Fibroblast of lung (primary cell): Measurements from ENCODE around the gene FCRL1. TPM values are rescaled to one million over a fixed set of nuclear protein-coding genes. Genes with fewer than 3 reads are reported as not detected.

Experiments used
- DNase-seq, 2 donors: peaks; one replicate each; pipeline versions ENCODE4 v3.0.0 to v3.0.0-alpha.2; 2010; ENCODE audit warnings: low read depth in 2 of 2
- H2AFZ ChIP-seq: 2 replicates; pipeline ENCODE4 v1.5.1; 2012; ENCODE audit warnings: low read length, control low read depth, inconsistent platforms
- H3K27ac ChIP-seq: 2 replicates; pipeline ENCODE4 v1.5.1; 2011; ENCODE audit warnings: low read length, control low read depth; ENCODE audit not compliant: insufficient read depth
- H3K27me3 ChIP-seq: 2 replicates; pipeline ENCODE4 v1.5.1; 2011; ENCODE audit warnings: mild to moderate bottlenecking, low read length; ENCODE audit not compliant: control insufficient read depth, insufficient read depth
- H3K36me3 ChIP-seq: 2 replicates; pipeline ENCODE4 v1.5.1; 2011; ENCODE audit warnings: low read length; ENCODE audit not compliant: control insufficient read depth, insufficient read depth
- H3K4me1 ChIP-seq: 2 replicates; pipeline ENCODE4 v1.5.1; 2011; ENCODE audit warnings: low read length; ENCODE audit not compliant: control insufficient read depth, insufficient read depth; ENCODE audit errors: extremely low read depth
- H3K4me2 ChIP-seq: 2 replicates; pipeline ENCODE4 v1.5.1; 2011; ENCODE audit warnings: low read length, control low read depth; ENCODE audit not compliant: insufficient read depth; ENCODE audit errors: extremely low read depth
- H3K4me3 ChIP-seq, 4 experiments: fragments of 200-600 bp in 1 of 4; sonication (generic) in 1 of 4; replicated peaks in 1 of 4; 2 replicates each; pipeline ENCODE4 v1.5.1; 2011 to 2016; ENCODE audit warnings: low read length in 4 of 4, low read depth in 3 of 4, mild to moderate bottlenecking in 3 of 4, control low read depth in 2 of 4, inconsistent platforms in 1 of 4, mixed read lengths in 1 of 4; ENCODE audit not compliant: insufficient read depth in 1 of 4; ENCODE audit errors: control extremely low read depth in 1 of 4
- H3K79me2 ChIP-seq: 2 replicates; pipeline ENCODE4 v1.5.1; 2012; ENCODE audit warnings: mild to moderate bottlenecking, low read length, inconsistent platforms; ENCODE audit not compliant: control insufficient read depth, insufficient read depth
- H3K9ac ChIP-seq: 2 replicates; pipeline ENCODE4 v1.5.1; 2011; ENCODE audit warnings: mild to moderate bottlenecking, low read length, control low read depth; ENCODE audit not compliant: insufficient read depth
- H3K9me3 ChIP-seq: 2 replicates; pipeline ENCODE4 v1.5.1; 2012; ENCODE audit warnings: low read depth, low read length; ENCODE audit not compliant: control insufficient read depth, insufficient read depth
- H4K20me1 ChIP-seq: 2 replicates; pipeline ENCODE4 v1.5.1; 2011; ENCODE audit warnings: low read length; ENCODE audit not compliant: control insufficient read depth, insufficient read depth; ENCODE audit errors: extremely low read depth
- CTCF ChIP-seq, 2 donors: IDR thresholded peaks in 1 of 2; conservative IDR thresholded peaks in 1 of 2; 1 replicate in 1 of 2; 2 replicates in 1 of 2; pipeline ENCODE4 v1.5.1; 2011 to 2012; ENCODE audit warnings: low read length in 2 of 2, control low read depth in 1 of 2, inconsistent platforms in 1 of 2, low read depth in 1 of 2, mild to moderate bottlenecking in 1 of 2
- EZH2 ChIP-seq: IDR thresholded peaks from 2 replicates; pipeline ENCODE4 v1.5.1; 2012; ENCODE audit warnings: low read length, control low read depth, mild to moderate bottlenecking; ENCODE audit errors: missing control alignments
- polyA plus RNA-seq, 2 donors: library from polyadenylated mRNA; depleted of rRNA in 1 of 2; stranded (reverse) in 1 of 2; unstranded in 1 of 2; fragments of >200 nt; gene quantifications; 2 replicates each; pipeline ENCODE4 v1.2.1, GENCODE V29; 2011 to 2012; ENCODE audit warnings: missing spikeins in 1 of 2
- total RNA-seq: library from RNA; depleted of rRNA; stranded (reverse); fragments of >200 nt; gene quantifications from 2 replicates; pipeline ENCODE4 v1.2.1, GENCODE V29; 2014

The FCRL1 gene
- total and polyA plus RNA-seq, 2 donors (not counting 1 experiment from before 2014, with no cell fraction given) = not detected

DNA sequence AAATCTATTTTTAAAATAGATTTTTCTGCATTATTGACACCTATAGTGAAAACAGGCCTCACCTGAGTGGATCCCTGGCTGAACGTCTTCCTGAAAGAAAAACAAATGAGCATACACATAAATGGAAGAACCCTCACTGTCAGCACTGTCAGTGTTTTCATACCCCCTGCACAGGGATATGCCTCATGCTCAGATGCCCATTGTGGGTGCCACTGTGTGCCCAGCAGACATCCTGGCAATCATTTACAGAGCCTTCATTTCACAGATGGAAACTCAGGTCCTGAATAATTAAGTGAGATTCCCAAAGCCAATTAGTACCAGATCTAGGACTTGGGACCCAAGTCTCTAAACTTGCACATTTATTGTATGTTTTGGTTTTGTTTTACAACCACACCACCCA, 19.9 kb downstream of the FCRL1 start:
- Histone ChIP-seq H3K79me2 (no peaks in the 10 kb centered on the region), H3K27me3 (no peaks in the 10 kb centered on the region), H3K4me1 (no peaks in the 10 kb centered on the region), H3K9ac (no peak overlapping the region), H4K20me1 (no peaks in the 10 kb centered on the region), H3K36me3 (no peaks in the 10 kb centered on the region), H2AFZ (no peak overlapping the region), H3K4me3 (no peak overlapping the region), H3K9me3 (no peaks in the 10 kb centered on the region), H3K4me2 (no peak overlapping the region), H3K27ac (no peak overlapping the region)
- no peak for DNase-seq
- TF ChIP-seq CTCF (conservative IDR thresholded peaks at IDR 0.05 in 1 of 2, IDR thresholded peaks at IDR 0.05 in 1 of 2; ENCODE audit: low read depth in 1 of 2, low read length in 2 of 2) (no peak), EZH2 (no peak)

- Histone ChIP-seq H2AFZ (no peak overlapping the region), H3K27me3 (no peaks in the 10 kb centered on the region), H3K4me3 (no peak overlapping the region), H3K4me2 (no peak overlapping the region), H3K36me3 (no peaks in the 10 kb centered on the region), H3K79me2 (no peaks in the 10 kb centered on the region), H4K20me1 (no peaks in the 10 kb centered on the region), H3K4me1 (no peaks in the 10 kb centered on the region), H3K9ac (no peak overlapping the region), H3K9me3 (no peaks in the 10 kb centered on the region), H3K27ac (no peak overlapping the region)
- no peak for TF ChIP-seq CTCF (conservative IDR thresholded peaks at IDR 0.05 in 1 of 2, IDR thresholded peaks at IDR 0.05 in 1 of 2; ENCODE audit: low read depth in 1 of 2, low read length in 2 of 2)
- no peak for DNase-seq
These were observed 21.7 kb downstream of the FCRL1 start for GRCh38 chr1:157798211-157798610.

GRCh38 chr1:157785248-157785647, 34.7 kb downstream of the FCRL1 start:
- H3K4me3 ChIP-seq = no peak overlapping the region
- no peaks in the 10 kb centered on the region for H3K9me3 ChIP-seq
- no peak overlapping the region for H3K27ac ChIP-seq
- no peaks in the 10 kb centered on the region for H4K20me1 ChIP-seq
- no peaks in the 10 kb centered on the region for H3K27me3 ChIP-seq
- no peaks in the 10 kb centered on the region for H3K36me3 ChIP-seq
- H3K9ac ChIP-seq = no peak overlapping the region
- H3K4me1 ChIP-seq = no peaks in the 10 kb centered on the region
- no peak for TF ChIP-seq EZH2
- TF ChIP-seq CTCF (conservative IDR thresholded peaks at IDR 0.05 in 1 of 2, IDR thresholded peaks at IDR 0.05 in 1 of 2; ENCODE audit: low read depth in 1 of 2, low read length in 2 of 2) = no peak
- no peak overlapping the region for H2AFZ ChIP-seq
- H3K79me2 ChIP-seq = no peaks in the 10 kb centered on the region
- DNase-seq = no peak
- no peak overlapping the region for H3K4me2 ChIP-seq
